NCI-H226 (cell line): Measurements from ENCODE around the gene A3GALT2.

ENCODE experiments used
- DNase-seq: peaks from one replicate; pipeline ENCODE4 v3.0.0-alpha.2; 2015

Gene A3GALT2

GRCh38 chr1:33288976-33289857, 31.7 kb downstream of the A3GALT2 start:
- DNase-seq = no peak

- no peak for DNase-seq
These were observed 33.6 kb downstream of the A3GALT2 start for GRCh38 chr1:33287317-33287716.

- DNase-seq = no peak
These were observed 34.3 kb downstream of the A3GALT2 start for GRCh38 chr1:33286451-33287185.

GRCh38 chr1:33284049-33284448, 36.8 kb downstream of the A3GALT2 start:
- DNase-seq = no peak

GRCh38 chr1:33282791-33283190, 38.1 kb downstream of the A3GALT2 start:
- no peak for DNase-seq

- DNase-seq = no peak
These were observed 39.2 kb downstream of the A3GALT2 start for GRCh38 chr1:33281554-33282303.

GRCh38 chr1:33280091-33280661, 40.7 kb downstream of the A3GALT2 start:
- no peak for DNase-seq

- no peak for DNase-seq
These were observed 43.3 kb downstream of the A3GALT2 start for GRCh38 chr1:33277488-33278084.

- DNase-seq = no peak
These were observed 44.2 kb downstream of the A3GALT2 start for GRCh38 chr1:33276573-33277298.

GRCh38 chr1:33275706-33276572, 45.0 kb downstream of the A3GALT2 start:
- no peak for DNase-seq

- no peak for DNase-seq
These were observed 45.7 kb downstream of the A3GALT2 start for GRCh38 chr1:33275195-33275594.

GRCh38 chr1:33274446-33274845, 46.5 kb downstream of the A3GALT2 start:
- no peak for DNase-seq

- no peak for DNase-seq
These were observed 46.9 kb downstream of the A3GALT2 start for GRCh38 chr1:33273961-33274371.

- DNase-seq = no peak
These were observed 47.5 kb downstream of the A3GALT2 start for GRCh38 chr1:33273406-33273805.

GRCh38 chr1:33272930-33273329, 48.0 kb downstream of the A3GALT2 start:
- no peak for DNase-seq

- DNase-seq = no peak
These were observed 48.4 kb downstream of the A3GALT2 start for GRCh38 chr1:33272509-33272908.

- no peak for DNase-seq
These were observed 49.0 kb downstream of the A3GALT2 start for GRCh38 chr1:33271666-33272505.

- DNase-seq = no peak
These were observed 50.0 kb downstream of the A3GALT2 start for GRCh38 chr1:33270808-33271465.

- no peak for DNase-seq
These were observed 50.5 kb downstream of the A3GALT2 start for GRCh38 chr1:33270379-33270778.
